Measurements from ENCODE around the gene KASH5. TPM values are rescaled to one million over a fixed set of nuclear protein-coding genes. Genes with fewer than 3 reads are reported as not detected.

The KASH5 gene
- total and polyA plus RNA-seq, 2 experiments from 2014 or later, result 0.44 TPM; not detected in 1

DNA sequence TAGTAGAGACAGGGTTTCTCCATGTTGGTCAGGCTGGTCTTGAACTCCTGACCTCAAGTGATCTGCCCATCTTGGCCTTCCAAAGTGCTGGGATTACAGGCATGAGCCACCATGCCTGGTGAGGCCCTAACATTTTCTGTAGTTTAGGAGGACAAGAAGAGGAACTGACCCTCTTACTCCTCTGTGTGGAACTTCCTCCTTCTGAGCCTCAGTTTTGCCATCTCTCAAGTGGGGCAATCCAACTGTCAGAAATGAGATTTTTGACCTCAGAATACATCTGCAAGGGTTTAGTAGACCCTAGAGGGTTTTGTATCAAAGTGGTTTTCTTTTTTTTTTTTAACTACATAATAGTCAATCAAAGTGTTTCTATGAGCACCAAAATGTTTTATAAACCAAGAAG, 21.9 kb upstream of the KASH5 start:
- H3K27ac Mint-ChIP-seq, result no peak overlapping the region
- H3K79me2 ChIP-seq (replicated peaks; ENCODE audit: insufficient read depth), result peaks cover 15% of the 10 kb centered on the region
- TF ChIP-seq POLR2AphosphoS5 (IDR thresholded peaks at IDR 0.05; ENCODE audit: low read depth) (no peak), STAT1 (IDR thresholded peaks at IDR 0.05; ENCODE audit: unreplicated experiment) (no peak), ZNF114 (CRISPR knock-in tag; IDR thresholded peaks at IDR 0.05) (no peak), EZH2phosphoT487 (IDR thresholded peaks at IDR 0.05; ENCODE audit: unreplicated experiment) (no peak), ZNF331 (CRISPR knock-in tag; IDR thresholded peaks at IDR 0.05; ENCODE audit: low read depth) (no peak), EZH2 (IDR thresholded peaks at IDR 0.05; ENCODE audit: low read depth, unreplicated experiment) (no peak), JUNB (IDR thresholded peaks at IDR 0.05; ENCODE audit: unreplicated experiment) (no peak), CREB1 (CRISPR knock-in tag; IDR thresholded peaks at IDR 0.05; ENCODE audit: low read depth) (no peak), NANOG (IDR thresholded peaks at IDR 0.05; ENCODE audit: borderline replicate concordance) (no peak)
- TF ChIP-seq, protein P1, sequence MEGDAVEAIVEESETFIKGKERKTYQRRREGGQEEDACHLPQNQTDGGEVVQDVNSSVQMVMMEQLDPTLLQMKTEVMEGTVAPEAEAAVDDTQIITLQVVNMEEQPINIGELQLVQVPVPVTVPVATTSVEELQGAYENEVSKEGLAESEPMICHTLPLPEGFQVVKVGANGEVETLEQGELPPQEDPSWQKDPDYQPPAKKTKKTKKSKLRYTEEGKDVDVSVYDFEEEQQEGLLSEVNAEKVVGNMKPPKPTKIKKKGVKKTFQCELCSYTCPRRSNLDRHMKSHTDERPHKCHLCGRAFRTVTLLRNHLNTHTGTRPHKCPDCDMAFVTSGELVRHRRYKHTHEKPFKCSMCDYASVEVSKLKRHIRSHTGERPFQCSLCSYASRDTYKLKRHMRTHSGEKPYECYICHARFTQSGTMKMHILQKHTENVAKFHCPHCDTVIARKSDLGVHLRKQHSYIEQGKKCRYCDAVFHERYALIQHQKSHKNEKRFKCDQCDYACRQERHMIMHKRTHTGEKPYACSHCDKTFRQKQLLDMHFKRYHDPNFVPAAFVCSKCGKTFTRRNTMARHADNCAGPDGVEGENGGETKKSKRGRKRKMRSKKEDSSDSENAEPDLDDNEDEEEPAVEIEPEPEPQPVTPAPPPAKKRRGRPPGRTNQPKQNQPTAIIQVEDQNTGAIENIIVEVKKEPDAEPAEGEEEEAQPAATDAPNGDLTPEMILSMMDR (conservative IDR thresholded peaks at IDR 0.05; ENCODE audit: low read depth in 2 of 2), result no peak
- TF ChIP-seq, protein P2, sequence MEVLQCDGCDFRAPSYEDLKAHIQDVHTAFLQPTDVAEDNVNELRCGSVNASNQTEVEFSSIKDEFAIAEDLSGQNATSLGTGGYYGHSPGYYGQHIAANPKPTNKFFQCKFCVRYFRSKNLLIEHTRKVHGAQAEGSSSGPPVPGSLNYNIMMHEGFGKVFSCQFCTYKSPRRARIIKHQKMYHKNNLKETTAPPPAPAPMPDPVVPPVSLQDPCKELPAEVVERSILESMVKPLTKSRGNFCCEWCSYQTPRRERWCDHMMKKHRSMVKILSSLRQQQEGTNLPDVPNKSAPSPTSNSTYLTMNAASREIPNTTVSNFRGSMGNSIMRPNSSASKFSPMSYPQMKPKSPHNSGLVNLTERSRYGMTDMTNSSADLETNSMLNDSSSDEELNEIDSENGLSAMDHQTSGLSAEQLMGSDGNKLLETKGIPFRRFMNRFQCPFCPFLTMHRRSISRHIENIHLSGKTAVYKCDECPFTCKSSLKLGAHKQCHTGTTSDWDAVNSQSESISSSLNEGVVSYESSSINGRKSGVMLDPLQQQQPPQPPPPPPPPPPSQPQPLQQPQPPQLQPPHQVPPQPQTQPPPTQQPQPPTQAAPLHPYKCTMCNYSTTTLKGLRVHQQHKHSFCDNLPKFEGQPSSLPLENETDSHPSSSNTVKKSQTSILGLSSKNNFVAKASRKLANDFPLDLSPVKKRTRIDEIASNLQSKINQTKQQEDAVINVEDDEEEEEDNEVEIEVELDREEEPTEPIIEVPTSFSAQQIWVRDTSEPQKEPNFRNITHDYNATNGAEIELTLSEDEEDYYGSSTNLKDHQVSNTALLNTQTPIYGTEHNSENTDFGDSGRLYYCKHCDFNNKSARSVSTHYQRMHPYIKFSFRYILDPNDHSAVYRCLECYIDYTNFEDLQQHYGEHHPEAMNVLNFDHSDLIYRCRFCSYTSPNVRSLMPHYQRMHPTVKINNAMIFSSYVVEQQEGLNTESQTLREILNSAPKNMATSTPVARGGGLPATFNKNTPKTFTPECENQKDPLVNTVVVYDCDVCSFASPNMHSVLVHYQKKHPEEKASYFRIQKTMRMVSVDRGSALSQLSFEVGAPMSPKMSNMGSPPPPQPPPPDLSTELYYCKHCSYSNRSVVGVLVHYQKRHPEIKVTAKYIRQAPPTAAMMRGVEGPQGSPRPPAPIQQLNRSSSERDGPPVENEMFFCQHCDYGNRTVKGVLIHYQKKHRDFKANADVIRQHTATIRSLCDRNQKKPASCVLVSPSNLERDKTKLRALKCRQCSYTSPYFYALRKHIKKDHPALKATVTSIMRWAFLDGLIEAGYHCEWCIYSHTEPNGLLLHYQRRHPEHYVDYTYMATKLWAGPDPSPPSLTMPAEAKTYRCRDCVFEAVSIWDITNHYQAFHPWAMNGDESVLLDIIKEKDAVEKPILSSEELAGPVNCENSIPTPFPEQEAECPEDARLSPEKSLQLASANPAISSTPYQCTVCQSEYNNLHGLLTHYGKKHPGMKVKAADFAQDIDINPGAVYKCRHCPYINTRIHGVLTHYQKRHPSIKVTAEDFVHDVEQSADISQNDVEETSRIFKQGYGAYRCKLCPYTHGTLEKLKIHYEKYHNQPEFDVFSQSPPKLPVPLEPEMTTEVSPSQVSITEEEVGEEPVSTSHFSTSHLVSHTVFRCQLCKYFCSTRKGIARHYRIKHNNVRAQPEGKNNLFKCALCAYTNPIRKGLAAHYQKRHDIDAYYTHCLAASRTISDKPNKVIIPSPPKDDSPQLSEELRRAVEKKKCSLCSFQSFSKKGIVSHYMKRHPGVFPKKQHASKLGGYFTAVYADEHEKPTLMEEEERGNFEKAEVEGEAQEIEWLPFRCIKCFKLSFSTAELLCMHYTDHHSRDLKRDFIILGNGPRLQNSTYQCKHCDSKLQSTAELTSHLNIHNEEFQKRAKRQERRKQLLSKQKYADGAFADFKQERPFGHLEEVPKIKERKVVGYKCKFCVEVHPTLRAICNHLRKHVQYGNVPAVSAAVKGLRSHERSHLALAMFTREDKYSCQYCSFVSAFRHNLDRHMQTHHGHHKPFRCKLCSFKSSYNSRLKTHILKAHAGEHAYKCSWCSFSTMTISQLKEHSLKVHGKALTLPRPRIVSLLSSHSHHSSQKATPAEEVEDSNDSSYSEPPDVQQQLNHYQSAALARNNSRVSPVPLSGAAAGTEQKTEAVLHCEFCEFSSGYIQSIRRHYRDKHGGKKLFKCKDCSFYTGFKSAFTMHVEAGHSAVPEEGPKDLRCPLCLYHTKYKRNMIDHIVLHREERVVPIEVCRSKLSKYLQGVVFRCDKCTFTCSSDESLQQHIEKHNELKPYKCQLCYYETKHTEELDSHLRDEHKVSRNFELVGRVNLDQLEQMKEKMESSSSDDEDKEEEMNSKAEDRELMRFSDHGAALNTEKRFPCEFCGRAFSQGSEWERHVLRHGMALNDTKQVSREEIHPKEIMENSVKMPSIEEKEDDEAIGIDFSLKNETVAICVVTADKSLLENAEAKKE (CRISPR knock-in tag; IDR thresholded peaks at IDR 0.05), result no peak
- TF ChIP-seq, protein P3, sequence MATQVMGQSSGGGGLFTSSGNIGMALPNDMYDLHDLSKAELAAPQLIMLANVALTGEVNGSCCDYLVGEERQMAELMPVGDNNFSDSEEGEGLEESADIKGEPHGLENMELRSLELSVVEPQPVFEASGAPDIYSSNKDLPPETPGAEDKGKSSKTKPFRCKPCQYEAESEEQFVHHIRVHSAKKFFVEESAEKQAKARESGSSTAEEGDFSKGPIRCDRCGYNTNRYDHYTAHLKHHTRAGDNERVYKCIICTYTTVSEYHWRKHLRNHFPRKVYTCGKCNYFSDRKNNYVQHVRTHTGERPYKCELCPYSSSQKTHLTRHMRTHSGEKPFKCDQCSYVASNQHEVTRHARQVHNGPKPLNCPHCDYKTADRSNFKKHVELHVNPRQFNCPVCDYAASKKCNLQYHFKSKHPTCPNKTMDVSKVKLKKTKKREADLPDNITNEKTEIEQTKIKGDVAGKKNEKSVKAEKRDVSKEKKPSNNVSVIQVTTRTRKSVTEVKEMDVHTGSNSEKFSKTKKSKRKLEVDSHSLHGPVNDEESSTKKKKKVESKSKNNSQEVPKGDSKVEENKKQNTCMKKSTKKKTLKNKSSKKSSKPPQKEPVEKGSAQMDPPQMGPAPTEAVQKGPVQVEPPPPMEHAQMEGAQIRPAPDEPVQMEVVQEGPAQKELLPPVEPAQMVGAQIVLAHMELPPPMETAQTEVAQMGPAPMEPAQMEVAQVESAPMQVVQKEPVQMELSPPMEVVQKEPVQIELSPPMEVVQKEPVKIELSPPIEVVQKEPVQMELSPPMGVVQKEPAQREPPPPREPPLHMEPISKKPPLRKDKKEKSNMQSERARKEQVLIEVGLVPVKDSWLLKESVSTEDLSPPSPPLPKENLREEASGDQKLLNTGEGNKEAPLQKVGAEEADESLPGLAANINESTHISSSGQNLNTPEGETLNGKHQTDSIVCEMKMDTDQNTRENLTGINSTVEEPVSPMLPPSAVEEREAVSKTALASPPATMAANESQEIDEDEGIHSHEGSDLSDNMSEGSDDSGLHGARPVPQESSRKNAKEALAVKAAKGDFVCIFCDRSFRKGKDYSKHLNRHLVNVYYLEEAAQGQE (IDR thresholded peaks at IDR 0.05; ENCODE audit: unreplicated experiment), result no peak
- TF ChIP-seq, protein P4, sequence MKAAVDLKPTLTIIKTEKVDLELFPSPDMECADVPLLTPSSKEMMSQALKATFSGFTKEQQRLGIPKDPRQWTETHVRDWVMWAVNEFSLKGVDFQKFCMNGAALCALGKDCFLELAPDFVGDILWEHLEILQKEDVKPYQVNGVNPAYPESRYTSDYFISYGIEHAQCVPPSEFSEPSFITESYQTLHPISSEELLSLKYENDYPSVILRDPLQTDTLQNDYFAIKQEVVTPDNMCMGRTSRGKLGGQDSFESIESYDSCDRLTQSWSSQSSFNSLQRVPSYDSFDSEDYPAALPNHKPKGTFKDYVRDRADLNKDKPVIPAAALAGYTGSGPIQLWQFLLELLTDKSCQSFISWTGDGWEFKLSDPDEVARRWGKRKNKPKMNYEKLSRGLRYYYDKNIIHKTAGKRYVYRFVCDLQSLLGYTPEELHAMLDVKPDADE (IDR thresholded peaks at IDR 0.05), result no peak
- no peak overlapping the region for H2AFZ ChIP-seq
- DNase-seq (ENCODE audit: low spot score) (no peak), ATAC-seq (no peak)
- H3K4me2 ChIP-seq, result no peak overlapping the region
- H3K4me1 Mint-ChIP-seq, result no peaks in the 10 kb centered on the region; the same call in 1 of the 3 replicates
- H3F3A ChIP-seq (replicated peaks; ENCODE audit: low read depth), result peaks cover 6% of the 10 kb centered on the region; the same call in 1 of the 2 replicates
- H3K4me1 ChIP-seq (ENCODE audit: insufficient read depth), result no peaks in the 10 kb centered on the region; the same call in 1 of the 2 replicates
- peaks cover 34% of the 10 kb centered on the region for H3K9me3 Mint-ChIP-seq
- peaks cover 14% of the 10 kb centered on the region for H3K27me3 Mint-ChIP-seq (ENCODE audit: insufficient read depth, low read depth, poor library complexity)
- no peak overlapping the region for H3K4me3 Mint-ChIP-seq
- peaks cover 21% of the 10 kb centered on the region; the same call in 2 of the 3 replicates for H3K36me3 Mint-ChIP-seq (ENCODE audit: low read depth)
- H4K20me1 ChIP-seq (replicated peaks; ENCODE audit: insufficient read depth), result no peaks in the 10 kb centered on the region
- H3K36me3 ChIP-seq (ENCODE audit: insufficient read depth), result no peaks in the 10 kb centered on the region
- H3K27ac ChIP-seq (ENCODE audit: low read depth), result no peak overlapping the region
- no peaks in the 10 kb centered on the region for H3K27me3 ChIP-seq (ENCODE audit: insufficient read depth)
- H3K9me2 ChIP-seq (ENCODE audit: insufficient read depth), result no peaks in the 10 kb centered on the region
- no peak overlapping the region for H3K4me3 ChIP-seq

Data from GM23338 (cell line).